Activated B cell treated with CpG ODN at 0.5 μM for 24 hours (primary cell): ENCODE measurements around the gene CERK. TPM values are rescaled to one million over a fixed set of nuclear protein-coding genes. Genes with fewer than 3 reads are reported as not detected.
A peak's percentile ranks its signal among the peaks of the same experiment; 100 is the strongest.

Experiments used
- ATAC-seq: fragments of 200-7000 bp; cut with Tn5 transposase; one replicate; pipeline ENCODE4 v1.10.0; 2021; ENCODE audit warnings: low read depth, mild to moderate bottlenecking, moderate library complexity
- CTCF ChIA-PET: fragments of 350-600 bp; sonication (Branson Sonifier 250); formaldehyde crosslinking; loops from one replicate; lab custom pipeline; 2021; ENCODE audit warnings: antibody characterized with exemption; lab: Charles Lee
- POLR2A ChIA-PET: fragments of 350-600 bp; sonication (Branson Sonifier 250); formaldehyde crosslinking; loops from one replicate; lab custom pipeline; 2021; ENCODE audit warnings: antibody characterized with exemption; lab: Charles Lee
- DNase-seq: peaks from one replicate; pipeline ENCODE4 v3.0.0; 2022
- H3K27ac Mint-ChIP-seq: one replicate; pipeline ENCODE4 v1.8.0; 2020; ENCODE audit warnings: mixed read lengths
- H3K27me3 Mint-ChIP-seq: one replicate; pipeline ENCODE4 v1.8.0; 2021; ENCODE audit warnings: mixed read lengths
- H3K36me3 Mint-ChIP-seq: one replicate; pipeline ENCODE4 v1.8.0; 2021; ENCODE audit warnings: low read depth, mixed read lengths
- H3K4me1 Mint-ChIP-seq: one replicate; pipeline ENCODE4 v1.8.0; 2021; ENCODE audit warnings: mixed read lengths
- H3K4me3 Mint-ChIP-seq: one replicate; pipeline ENCODE4 v1.8.0; 2020; ENCODE audit warnings: mild to moderate bottlenecking, mixed read lengths
- H3K9me3 Mint-ChIP-seq: one replicate; pipeline ENCODE4 v1.8.0; 2020; ENCODE audit warnings: mixed read lengths
- CTCF ChIP-seq: fragments of 200-600 bp; IDR thresholded peaks from one replicate; pipeline ENCODE4 v1.8.0; 2022; ENCODE audit warnings: antibody characterized with exemption, mild to moderate bottlenecking
- intact Hi-C: fragments of 100-400 bp; cut with micrococcal nuclease; formaldehyde crosslinking; loops from one replicate; pipeline ENCODE4 v1.15.1; 2024
- total RNA-seq: library from RNA; stranded (reverse); gene quantifications from 2 replicates; pipeline ENCODE4 v1.2.3, GENCODE V29; 2022

Gene CERK
- total RNA-seq, 1 donor from 2014 or later: 13.8 TPM

GRCh38 chr22:46758867-46759290 is 20.8 kb upstream of the CERK start:
- Mint-ChIP-seq H3K27ac (no peak overlapping the region), H3K36me3 (peaks cover 14% of the 10 kb centered on the region), H3K4me3 (no peak overlapping the region), H3K27me3 (no peaks in the 10 kb centered on the region), H3K9me3 (peaks cover 4% of the 10 kb centered on the region), H3K4me1 (peaks cover 41% of the 10 kb centered on the region)
- ChIA-PET POLR2A (interaction anchor here (0.6 to 2.9 kb wide), 11 partner anchors 9 to 821 kb away, joined by 3 to 14 read pairs (median 4); no protein-coding TSS in a partner anchor), CTCF (interaction anchor here (0.6 to 11.6 kb wide), 23 partner anchors 8 to 254 kb away, joined by 3 to 266 read pairs (median 5); partner anchors contain the start of gene CERK)
- intact Hi-C loops: loop anchor here (1.0 kb wide), 2 partner anchors 44 to 196 kb away; no protein-coding TSS in a partner anchor
- ATAC-seq (no peak), DNase-seq (no peak)
- peak; percentile 59 for TF ChIP-seq CTCF

- H3K27ac Mint-ChIP-seq: no peak overlapping the region
- intact Hi-C loops: loop anchor here (1.0 kb wide), 2 partner anchors 45 to 195 kb away; no protein-coding TSS in a partner anchor
- TF ChIP-seq CTCF: no peak
- DNase-seq: no peak
- peaks cover 33% of the 10 kb centered on the region for H3K4me1 Mint-ChIP-seq
- CTCF ChIA-PET: interaction anchor here (0.6 to 11.6 kb wide), 23 partner anchors 9 to 254 kb away, joined by 3 to 266 read pairs (median 5); partner anchors contain the start of gene CERK
- no peaks in the 10 kb centered on the region for H3K27me3 Mint-ChIP-seq
- no peak for ATAC-seq
- POLR2A ChIA-PET: interaction anchor here (0.8 to 2.9 kb wide), 9 partner anchors 9 to 48 kb away, joined by 3 to 14 read pairs (median 4); no protein-coding TSS in a partner anchor
- peaks cover 4% of the 10 kb centered on the region for H3K9me3 Mint-ChIP-seq
- H3K4me3 Mint-ChIP-seq: no peak overlapping the region
- peaks cover 11% of the 10 kb centered on the region for H3K36me3 Mint-ChIP-seq
Measured at GRCh38 chr22:46758121-46758520, 20.1 kb upstream of the CERK start.

GRCh38 chr22:46757104-46757503 is 19.1 kb upstream of the CERK start:
- intact Hi-C loops: no loop called here
- H3K36me3 Mint-ChIP-seq: peaks cover 1% of the 10 kb centered on the region
- ChIA-PET POLR2A (interaction anchor here (1.2 to 2.9 kb wide), 2 partner anchors 17 to 46 kb away, joined by 4 to 14 read pairs; no protein-coding TSS in a partner anchor), CTCF (interaction anchor here (1.3 to 11.6 kb wide), 5 partner anchors 8 to 194 kb away, joined by 4 to 266 read pairs (median 12); no protein-coding TSS in a partner anchor)
- peaks cover 4% of the 10 kb centered on the region for H3K9me3 Mint-ChIP-seq
- no peak for TF ChIP-seq CTCF
- H3K4me1 Mint-ChIP-seq: peaks cover 28% of the 10 kb centered on the region
- no peak overlapping the region for H3K27ac Mint-ChIP-seq
- H3K27me3 Mint-ChIP-seq: no peaks in the 10 kb centered on the region
- H3K4me3 Mint-ChIP-seq: no peak overlapping the region
- ATAC-seq: no peak
- DNase-seq: no peak

GRCh38 chr22:46756097-46756496 is 18.0 kb upstream of the CERK start:
- H3K4me1 Mint-ChIP-seq: peaks cover 23% of the 10 kb centered on the region
- no peak for DNase-seq
- ChIA-PET POLR2A (no interaction called here), CTCF (interaction anchor here (1.0 to 11.6 kb wide), 3 partner anchors 35 to 193 kb away, joined by 3 to 266 read pairs (median 12); no protein-coding TSS in a partner anchor)
- no peak for TF ChIP-seq CTCF
- H3K9me3 Mint-ChIP-seq: peaks cover 4% of the 10 kb centered on the region
- no peaks in the 10 kb centered on the region for H3K36me3 Mint-ChIP-seq
- no peak overlapping the region for H3K4me3 Mint-ChIP-seq
- intact Hi-C loops: no loop called here
- ATAC-seq: no peak
- no peak overlapping the region for H3K27ac Mint-ChIP-seq
- no peaks in the 10 kb centered on the region for H3K27me3 Mint-ChIP-seq

- no peaks in the 10 kb centered on the region for H3K27me3 Mint-ChIP-seq
- H3K36me3 Mint-ChIP-seq: no peaks in the 10 kb centered on the region
- peaks cover 23% of the 10 kb centered on the region for H3K4me1 Mint-ChIP-seq
- CTCF ChIA-PET: interaction anchor here (2.4 to 11.6 kb wide), 2 partner anchors 45 to 192 kb away, joined by 12 to 266 read pairs; no protein-coding TSS in a partner anchor
- DNase-seq (no peak), ATAC-seq (no peak)
- H3K4me3 Mint-ChIP-seq: no peak overlapping the region
- no peak overlapping the region for H3K27ac Mint-ChIP-seq
- intact Hi-C loops: no loop called here
- POLR2A ChIA-PET: no interaction called here
- peaks cover 4% of the 10 kb centered on the region for H3K9me3 Mint-ChIP-seq
- no peak for TF ChIP-seq CTCF
Measured at GRCh38 chr22:46755525-46755924, 17.5 kb upstream of the CERK start.
